Measurements from ENCODE around the gene LSG1.
A peak's percentile ranks its signal among the peaks of the same experiment; 100 is the strongest.

LSG1 gene

GRCh38 chr3:194682694-194683310 is 10.8 kb upstream of the LSG1 start:
- TF ChIP-seq, protein P1, sequence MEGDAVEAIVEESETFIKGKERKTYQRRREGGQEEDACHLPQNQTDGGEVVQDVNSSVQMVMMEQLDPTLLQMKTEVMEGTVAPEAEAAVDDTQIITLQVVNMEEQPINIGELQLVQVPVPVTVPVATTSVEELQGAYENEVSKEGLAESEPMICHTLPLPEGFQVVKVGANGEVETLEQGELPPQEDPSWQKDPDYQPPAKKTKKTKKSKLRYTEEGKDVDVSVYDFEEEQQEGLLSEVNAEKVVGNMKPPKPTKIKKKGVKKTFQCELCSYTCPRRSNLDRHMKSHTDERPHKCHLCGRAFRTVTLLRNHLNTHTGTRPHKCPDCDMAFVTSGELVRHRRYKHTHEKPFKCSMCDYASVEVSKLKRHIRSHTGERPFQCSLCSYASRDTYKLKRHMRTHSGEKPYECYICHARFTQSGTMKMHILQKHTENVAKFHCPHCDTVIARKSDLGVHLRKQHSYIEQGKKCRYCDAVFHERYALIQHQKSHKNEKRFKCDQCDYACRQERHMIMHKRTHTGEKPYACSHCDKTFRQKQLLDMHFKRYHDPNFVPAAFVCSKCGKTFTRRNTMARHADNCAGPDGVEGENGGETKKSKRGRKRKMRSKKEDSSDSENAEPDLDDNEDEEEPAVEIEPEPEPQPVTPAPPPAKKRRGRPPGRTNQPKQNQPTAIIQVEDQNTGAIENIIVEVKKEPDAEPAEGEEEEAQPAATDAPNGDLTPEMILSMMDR (IDR thresholded peaks at IDR 0.05; ENCODE audit: low read depth, low read length): peak; percentile 86

DNA sequence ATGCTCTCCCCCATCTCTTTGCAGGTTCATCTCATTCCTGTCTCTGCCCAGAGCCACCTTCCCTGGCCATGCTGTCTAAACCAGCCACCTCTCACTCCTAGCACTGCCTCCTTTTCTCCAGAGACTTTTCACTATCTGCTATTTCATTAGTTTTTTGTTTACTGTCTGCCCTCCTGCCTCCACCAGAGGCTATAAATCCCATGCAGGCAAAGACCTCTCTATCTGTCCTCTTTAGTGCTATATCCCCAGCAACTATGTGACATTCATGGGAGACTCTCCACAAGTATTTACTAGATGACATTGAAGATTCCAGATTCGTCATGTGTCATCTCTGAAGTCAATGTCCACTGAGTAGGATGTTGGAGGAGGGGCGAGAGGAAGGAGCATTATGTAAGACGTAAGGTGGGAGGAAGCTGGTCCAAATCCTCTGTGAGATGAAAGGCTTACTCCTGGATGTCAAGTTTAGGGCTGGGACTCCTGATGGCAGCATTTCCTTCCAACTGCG is 10.2 kb upstream of the LSG1 start:
- TF ChIP-seq, protein P1 (IDR thresholded peaks at IDR 0.05; ENCODE audit: low read depth, low read length): no peak
- no peak overlapping the region for H3K4me3 ChIP-seq (ENCODE audit: low read depth, low read length)

More at GRCh38 chr3:194682694-194683310, 10.8 kb upstream of the LSG1 start:
- H3K4me3 ChIP-seq (ENCODE audit: low read depth, low read length): no peak overlapping the region

DNA sequence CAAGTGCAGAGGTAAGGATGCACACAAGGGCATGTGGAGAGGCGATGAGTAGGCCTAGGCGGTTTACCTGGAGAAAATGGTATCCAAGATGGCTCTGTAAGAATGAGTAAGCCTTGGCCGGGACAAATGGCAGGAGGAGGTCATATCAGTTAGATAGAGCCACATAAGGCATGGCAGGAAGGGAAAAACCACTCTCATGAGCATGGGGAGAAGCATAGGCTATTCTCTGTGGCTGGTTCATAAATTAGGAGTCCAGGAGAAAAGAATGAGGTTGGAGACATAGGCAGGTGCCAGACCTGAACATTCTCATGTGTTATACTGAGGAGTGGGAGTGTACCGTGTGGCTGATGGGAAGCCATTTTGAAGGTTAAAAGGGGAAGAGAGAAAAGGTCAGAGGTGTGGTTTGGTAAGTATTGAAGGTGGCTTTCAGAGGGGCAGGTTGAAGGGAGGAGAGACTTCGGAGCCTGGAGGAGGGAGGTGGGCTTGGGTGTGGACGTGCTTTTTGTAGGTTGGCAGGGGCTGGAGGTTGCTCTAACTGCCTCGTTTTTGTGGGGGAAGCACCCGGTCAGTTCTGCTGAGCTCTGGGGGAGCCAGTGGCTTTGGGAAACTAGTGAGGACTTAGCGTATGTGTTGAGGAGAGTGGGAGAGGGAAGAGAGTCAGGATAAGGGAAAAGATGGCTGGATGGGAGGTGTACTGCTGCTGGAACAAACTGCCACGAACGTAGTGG is 9.1 kb upstream of the LSG1 start:
- TF ChIP-seq, protein P1 (IDR thresholded peaks at IDR 0.05; ENCODE audit: low read depth, low read length): no peak
- H3K4me3 ChIP-seq (ENCODE audit: low read depth, low read length): no peak overlapping the region

GRCh38 chr3:194676471-194676870 is 4.5 kb upstream of the LSG1 start:
- no peak overlapping the region for H3K4me3 ChIP-seq (ENCODE audit: low read depth, low read length)
- TF ChIP-seq, protein P1 (IDR thresholded peaks at IDR 0.05; ENCODE audit: low read depth, low read length): no peak

DNA sequence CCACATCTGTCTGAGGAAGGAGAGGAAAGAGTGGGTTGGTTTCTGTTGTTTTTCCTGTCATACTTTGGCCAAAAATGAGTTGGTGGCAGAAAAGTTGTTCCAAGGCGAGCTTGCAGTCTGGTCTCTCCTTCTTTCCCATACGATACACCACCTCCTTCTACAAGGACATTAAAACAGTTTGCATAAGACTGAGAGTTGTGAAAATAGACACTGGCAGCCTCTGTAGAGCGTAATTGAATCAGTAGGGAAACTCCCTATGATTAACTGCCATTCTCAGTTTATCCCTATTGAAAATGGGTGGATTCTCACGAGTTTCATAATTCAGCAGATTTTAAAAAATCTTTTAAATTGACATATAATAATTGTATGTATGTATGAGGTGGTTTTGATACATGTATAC is 3.7 kb upstream of the LSG1 start:
- H3K4me3 ChIP-seq (ENCODE audit: low read depth, low read length): no peak overlapping the region
- TF ChIP-seq, protein P1 (IDR thresholded peaks at IDR 0.05; ENCODE audit: low read depth, low read length): no peak

DNA sequence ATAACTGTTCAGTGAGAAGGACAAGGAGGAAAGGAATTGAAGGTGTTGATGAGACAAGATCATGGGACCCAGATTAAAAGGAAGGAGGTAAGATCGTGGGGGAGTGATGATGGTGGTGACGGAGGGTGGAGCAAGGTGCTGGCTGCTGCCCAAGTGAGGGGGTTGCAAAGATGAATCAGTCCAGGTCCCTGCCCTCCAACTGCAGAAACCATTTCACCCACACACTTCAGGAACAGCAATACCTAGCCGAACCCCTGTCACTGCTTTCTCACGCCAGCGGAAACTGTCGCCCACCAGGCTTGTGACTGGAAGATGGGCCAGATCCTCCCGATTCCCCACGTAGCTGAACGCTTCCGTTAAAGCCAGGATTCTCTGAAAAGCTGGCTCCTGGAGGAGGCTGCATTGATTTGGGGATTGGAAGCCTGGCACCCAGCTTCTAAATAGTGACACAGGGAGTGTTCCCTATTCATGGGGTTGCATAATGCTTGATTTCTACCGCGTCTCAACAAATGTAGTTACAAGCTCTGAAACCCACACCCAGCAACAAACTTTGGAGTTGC is 3.2 kb upstream of the LSG1 start:
- TF ChIP-seq, protein P1 (IDR thresholded peaks at IDR 0.05; ENCODE audit: low read depth, low read length): no peak
- H3K4me3 ChIP-seq (ENCODE audit: low read depth, low read length): no peak overlapping the region

GRCh38 chr3:194673761-194674160 is 1.8 kb upstream of the LSG1 start:
- TF ChIP-seq, protein P1 (IDR thresholded peaks at IDR 0.05; ENCODE audit: low read depth, low read length): no peak
- no peak overlapping the region for H3K4me3 ChIP-seq (ENCODE audit: low read depth, low read length)
